M059J (cell line): ENCODE data around the gene CBARP. TPM values are rescaled to one million over a fixed set of nuclear protein-coding genes. Genes with fewer than 3 reads are reported as not detected.

Experiments
- DNase-seq: peaks from one replicate; pipeline ENCODE4 v3.0.0-alpha.2; 2012; ENCODE audit warnings: low read depth
- total RNA-seq: library from RNA; depleted of rRNA; stranded (reverse); fragments of >200 nt; shearing (Covaris generic); gene quantifications from 2 replicates; pipeline ENCODE4 v1.2.3, GENCODE V29; 2014; rRNA removed

The CBARP gene, protein sequence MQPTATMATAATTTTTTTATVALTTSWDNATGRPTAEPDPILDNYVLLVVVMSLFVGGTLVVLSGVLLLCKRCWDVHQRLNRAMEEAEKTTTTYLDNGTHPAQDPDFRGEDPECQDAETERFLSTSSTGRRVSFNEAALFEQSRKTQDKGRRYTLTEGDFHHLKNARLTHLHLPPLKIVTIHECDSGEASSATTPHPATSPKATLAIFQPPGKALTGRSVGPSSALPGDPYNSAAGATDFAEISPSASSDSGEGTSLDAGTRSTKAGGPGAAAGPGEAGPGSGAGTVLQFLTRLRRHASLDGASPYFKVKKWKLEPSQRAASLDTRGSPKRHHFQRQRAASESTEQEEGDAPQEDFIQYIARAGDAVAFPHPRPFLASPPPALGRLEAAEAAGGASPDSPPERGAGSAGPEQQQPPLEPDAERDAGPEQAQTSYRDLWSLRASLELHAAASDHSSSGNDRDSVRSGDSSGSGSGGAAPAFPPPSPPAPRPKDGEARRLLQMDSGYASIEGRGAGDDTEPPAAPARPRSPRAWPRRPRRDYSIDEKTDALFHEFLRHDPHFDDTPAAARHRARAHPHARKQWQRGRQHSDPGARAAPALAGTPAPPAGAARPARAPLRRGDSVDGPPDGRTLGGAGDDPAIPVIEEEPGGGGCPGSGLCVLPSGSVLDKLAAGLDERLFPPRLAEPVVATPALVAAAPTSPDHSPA
- total RNA-seq: 0.44 and 4.4 TPM in 2 replicates

DNA sequence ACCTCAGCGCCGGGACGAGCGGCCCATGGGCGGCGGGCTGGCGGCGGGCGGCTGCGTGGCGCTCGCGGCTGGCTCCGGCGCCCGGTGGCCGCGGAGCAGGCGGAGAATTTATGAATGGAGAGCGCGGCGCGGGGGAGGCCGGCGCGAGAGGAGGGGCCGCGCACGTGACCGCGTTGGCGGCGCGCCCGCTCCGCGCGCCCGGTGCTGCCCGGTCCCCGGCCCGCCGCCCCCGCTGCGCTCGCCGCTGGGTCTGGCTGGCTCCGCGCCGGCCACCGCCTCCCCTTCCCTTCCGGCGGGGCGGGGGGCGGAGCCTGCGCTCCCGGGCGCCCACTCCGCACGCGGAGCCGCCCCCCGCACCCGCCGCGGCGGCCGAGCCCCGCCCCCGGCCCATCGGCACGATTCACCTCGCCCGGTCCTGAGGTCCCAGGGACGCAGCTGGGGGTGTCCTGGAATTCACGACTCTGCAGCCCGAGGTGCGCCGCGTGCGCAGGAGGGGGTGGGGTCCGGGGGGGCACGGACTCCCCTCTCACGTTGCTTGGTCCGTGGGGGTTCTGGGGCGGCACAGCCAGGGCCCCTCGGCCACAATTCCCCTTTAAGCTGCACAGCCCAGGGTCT is at the start of gene CBARP:
CBARP (minus strand) TSS at position 252 of the 615 bp plus-strand sequence. CDS start 1,905 bp downstream, outside the sequence.
- peak; percentile 28 for DNase-seq

- no peak for DNase-seq
Measured at GRCh38 chr19:1286487-1287353, 48.9 kb upstream of the CBARP start.

GRCh38 chr19:1285737-1286360 is 48.0 kb upstream of the CBARP start, which contains the start of gene EFNA2:
TSS of gene EFNA2 (plus strand) at chr19:1285873. CDS start at chr19:1286169, 296 bp downstream.
- DNase-seq: no peak

GRCh38 chr19:1284979-1285736 is 47.4 kb upstream of the CBARP start:
- DNase-seq: no peak

DNA sequence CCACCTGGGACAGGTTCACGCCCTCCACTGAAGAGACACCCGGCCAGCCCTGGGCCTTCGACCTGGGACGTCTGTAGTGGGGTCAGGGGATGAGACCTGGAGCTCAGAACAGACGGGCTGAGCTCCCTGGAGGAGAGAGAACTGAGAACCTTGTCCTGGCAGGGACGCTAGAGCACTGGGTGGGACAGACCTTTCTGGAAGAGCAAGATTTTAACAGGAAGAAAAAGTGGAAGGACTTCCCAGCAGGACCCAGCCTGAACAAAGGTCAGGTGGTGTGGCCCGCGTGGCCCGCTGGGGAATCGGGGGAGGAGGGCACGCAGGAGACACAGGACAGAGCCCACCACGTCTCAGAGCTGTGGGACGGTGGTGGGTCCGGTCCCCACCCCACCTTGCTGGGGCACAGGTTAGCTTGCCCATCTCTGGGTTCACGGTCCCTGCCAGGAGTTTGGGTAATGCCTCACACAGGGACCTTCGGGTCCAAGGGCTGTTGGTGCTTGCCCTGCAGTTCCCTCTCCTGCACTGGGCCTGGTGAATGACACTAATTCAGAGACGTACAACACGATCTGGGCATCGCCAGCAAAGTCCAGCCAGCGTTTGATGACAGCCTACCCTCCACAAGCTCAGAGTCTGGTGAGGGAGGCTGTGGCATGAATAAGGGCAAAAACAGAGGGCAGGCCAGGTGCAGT is 46.6 kb upstream of the CBARP start:
- peak; percentile 17 for DNase-seq

- no peak for DNase-seq
Measured at GRCh38 chr19:1283917-1284292, 46.1 kb upstream of the CBARP start.

GRCh38 chr19:1283207-1283916 is 45.6 kb upstream of the CBARP start:
- DNase-seq: no peak

DNA sequence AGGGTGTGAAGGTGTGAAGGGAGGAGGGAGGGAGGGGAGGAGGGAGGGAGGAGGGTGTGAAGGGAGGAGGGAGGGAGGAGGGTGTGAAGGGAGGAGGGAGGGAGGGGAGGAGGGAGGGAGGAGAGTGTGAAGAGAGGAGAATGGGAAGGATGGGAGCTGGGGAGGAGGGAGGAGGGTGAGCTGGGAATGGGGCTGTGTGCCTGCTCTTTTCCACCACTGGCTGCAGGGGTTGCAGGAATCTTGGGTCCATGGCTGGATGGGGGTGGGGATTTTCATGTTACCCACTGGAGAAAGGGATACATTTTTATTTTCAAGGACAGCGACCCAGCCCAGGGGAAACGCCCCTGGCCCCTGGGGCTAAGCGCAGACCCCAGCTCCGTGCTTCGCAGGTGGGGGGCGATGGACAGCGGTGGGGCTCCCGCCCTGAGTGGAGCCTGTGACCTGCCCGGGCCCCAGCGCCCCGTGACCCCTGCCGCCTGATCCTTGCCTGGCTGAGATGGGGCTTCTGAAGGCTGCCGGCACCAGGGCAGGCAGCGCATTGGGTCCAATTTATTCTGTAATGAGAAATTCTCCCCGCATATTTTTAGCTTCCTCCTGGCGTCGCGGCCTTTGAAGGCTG is 44.9 kb upstream of the CBARP start:
- DNase-seq: peak; percentile 29

DNA sequence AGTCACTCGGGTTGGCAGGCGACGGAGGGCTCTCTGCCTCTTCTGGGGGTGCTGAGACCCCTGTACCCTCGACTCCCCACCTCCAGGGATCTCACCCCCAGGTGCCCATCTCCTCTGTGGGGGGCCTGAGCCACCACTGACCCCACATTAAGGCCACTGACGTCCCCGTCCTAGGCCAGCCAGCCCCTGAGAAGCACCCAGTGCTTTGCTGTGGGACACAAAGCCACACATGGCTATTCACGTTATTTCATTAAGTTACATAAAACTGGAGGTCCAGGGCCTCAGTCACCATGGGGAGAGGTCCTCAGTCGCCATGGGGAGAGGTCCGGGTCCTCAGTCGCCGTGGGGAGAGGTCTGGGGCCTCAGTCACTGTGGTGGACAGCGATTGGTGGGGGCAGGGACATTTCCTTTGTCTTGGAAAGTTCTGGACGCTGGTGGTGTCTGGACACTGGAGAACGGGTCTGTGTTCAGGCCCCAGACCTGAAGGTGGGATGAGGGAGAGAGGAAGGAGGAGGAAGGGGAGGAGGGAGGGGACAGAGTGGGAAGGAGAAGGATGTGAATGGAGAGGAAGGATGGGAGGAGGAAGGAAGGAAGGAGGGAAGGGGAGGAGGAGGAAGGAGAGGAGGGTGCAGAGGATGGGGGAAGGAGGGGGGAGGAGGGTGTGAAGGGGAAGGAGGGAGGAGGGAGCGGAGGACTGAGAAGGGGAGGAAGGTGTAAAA is 43.9 kb upstream of the CBARP start:
- no peak for DNase-seq

DNA sequence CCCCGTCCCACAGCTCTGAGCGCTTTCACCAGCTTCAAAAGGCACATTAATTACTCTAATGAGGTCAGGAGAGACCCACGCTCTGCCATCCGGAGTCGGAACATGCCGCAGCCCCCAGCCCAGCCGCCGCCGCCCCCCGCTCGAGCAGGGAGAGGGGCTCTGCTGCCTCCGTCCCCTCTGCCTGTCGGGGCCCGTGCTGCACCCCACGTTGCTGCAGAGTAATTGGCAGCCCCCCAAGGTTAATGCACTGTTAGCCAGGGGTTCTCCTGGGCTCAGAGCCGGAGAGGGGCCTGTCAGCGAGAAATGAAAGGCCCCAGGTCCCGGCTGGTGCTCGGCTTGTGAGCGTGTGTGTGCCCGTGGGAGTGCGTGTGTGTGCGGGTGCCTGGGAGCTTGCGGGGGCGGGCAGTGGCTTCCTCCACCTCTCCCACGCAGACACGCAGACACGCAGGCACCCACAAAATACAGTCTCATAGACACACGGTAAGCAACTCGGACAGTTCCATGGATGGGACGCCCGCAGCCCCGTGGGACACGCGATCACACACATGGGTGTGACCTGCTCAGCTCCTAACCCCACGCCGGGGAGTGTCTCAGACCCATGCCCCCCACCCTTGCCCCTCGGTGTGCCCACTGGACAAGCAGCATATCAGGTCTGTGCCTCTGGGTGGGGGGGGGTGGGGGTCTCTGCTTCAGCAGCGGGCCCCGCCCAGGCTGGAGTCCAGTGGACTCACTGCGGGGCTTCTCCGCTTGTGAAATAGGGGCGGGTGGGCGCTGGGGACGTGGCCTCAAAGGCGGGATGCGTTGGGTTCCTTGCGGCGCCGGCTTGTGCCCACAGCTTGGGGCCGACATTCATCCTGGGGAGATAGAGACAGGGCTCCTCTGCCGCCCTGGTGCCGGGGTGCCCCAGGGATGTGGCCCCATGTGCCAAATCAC is 43.1 kb upstream of the CBARP start:
- no peak for DNase-seq

GRCh38 chr19:1279782-1280341 is 42.1 kb upstream of the CBARP start:
- peak; percentile 81 for DNase-seq

- no peak for DNase-seq
Measured at GRCh38 chr19:1278713-1279660, 41.2 kb upstream of the CBARP start.

DNA sequence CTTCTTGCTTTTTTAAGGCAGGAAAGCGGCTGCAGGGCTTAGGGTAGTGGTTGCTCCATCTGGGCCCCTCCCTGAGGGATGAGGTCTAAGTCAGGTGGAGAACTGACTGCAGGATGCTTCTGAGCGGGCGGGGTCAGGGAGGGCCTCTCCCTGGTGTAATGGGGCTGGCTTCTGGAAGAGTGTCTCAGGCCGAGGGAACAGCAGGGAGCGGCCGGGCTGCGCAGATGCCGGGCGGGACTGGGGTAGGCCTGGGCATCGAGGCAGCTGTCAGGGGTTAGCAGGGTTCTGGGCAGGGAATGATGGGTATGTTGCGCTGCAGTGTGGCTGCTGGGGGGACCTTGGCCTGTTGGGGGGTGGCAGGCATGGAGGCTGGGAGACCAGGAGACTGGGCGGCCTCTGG is 40.3 kb upstream of the CBARP start:
- DNase-seq: no peak

GRCh38 chr19:1277061-1277460 is 39.3 kb upstream of the CBARP start:
- no peak for DNase-seq

- DNase-seq: no peak
Measured at GRCh38 chr19:1276628-1277022, 38.8 kb upstream of the CBARP start.
